Loucy (cell line): ENCODE measurements around the gene COQ3.
A peak's percentile ranks its signal among the peaks of the same experiment; 100 is the strongest.

Source experiments
- H2AFZ ChIP-seq: fragments of 200-600 bp; sonication (generic); 2 replicates; pipeline ENCODE4 v1.6.0; 2016; ENCODE audit warnings: antibody characterized with exemption, mild to moderate bottlenecking, low read length, moderate library complexity
- H3F3A ChIP-seq: fragments of 200-600 bp; 2 replicates; pipeline ENCODE4 v1.6.0; 2016; ENCODE audit warnings: antibody characterized with exemption, low read depth, mild to moderate bottlenecking
- H3K27me3 ChIP-seq: fragments of 200-600 bp; sonication (generic); 2 replicates; pipeline ENCODE4 v1.6.1; 2014; ENCODE audit warnings: low read length, mild to moderate bottlenecking; ENCODE audit not compliant: insufficient read depth, poor library complexity, severe bottlenecking
- H3K36me3 ChIP-seq: fragments of 200-600 bp; sonication (generic); 2 replicates; pipeline ENCODE4 v1.6.1; 2016; ENCODE audit warnings: low read length; ENCODE audit not compliant: insufficient read depth
- H3K4me1 ChIP-seq: fragments of 200-600 bp; sonication (generic); 2 replicates; pipeline ENCODE4 v1.5.1; 2014; ENCODE audit warnings: low read length, mild to moderate bottlenecking; ENCODE audit not compliant: insufficient read depth, poor library complexity, severe bottlenecking
- H3K4me2 ChIP-seq: fragments of 200-600 bp; sonication (generic); 2 replicates; pipeline ENCODE4 v1.6.0; 2014; ENCODE audit warnings: antibody characterized with exemption, low read length, low read depth, mild to moderate bottlenecking; ENCODE audit not compliant: poor library complexity, severe bottlenecking
- H3K4me3 ChIP-seq: fragments of 200-600 bp; sonication (generic); 2 replicates; pipeline ENCODE4 v1.5.1; 2014; ENCODE audit warnings: low read length, mild to moderate bottlenecking, mixed read lengths; ENCODE audit not compliant: poor library complexity, severe bottlenecking
- H3K79me2 ChIP-seq: fragments of 200-600 bp; sonication (generic); 2 replicates; pipeline ENCODE4 v1.6.1; 2014; ENCODE audit warnings: low read length; ENCODE audit not compliant: insufficient read depth
- H3K9ac ChIP-seq: fragments of 200-600 bp; sonication (generic); 2 replicates; pipeline ENCODE4 v1.6.0; 2014; ENCODE audit warnings: mild to moderate bottlenecking, low read depth, low read length, moderate library complexity; ENCODE audit not compliant: poor library complexity, severe bottlenecking
- H3K9me2 ChIP-seq: fragments of 200-600 bp; sonication (generic); replicated peaks from 2 replicates; pipeline ENCODE4 v1.6.1; 2016; ENCODE audit warnings: low read depth, low read length, mixed read lengths
- H3K9me3 ChIP-seq: fragments of 200-600 bp; sonication (generic); 2 replicates; pipeline ENCODE4 v1.6.1; 2014; ENCODE audit warnings: mild to moderate bottlenecking, antibody characterized with exemption, low read length, low read depth; ENCODE audit not compliant: insufficient read depth
- H4K20me1 ChIP-seq: fragments of 200-600 bp; sonication (generic); 2 replicates; pipeline ENCODE4 v1.6.0; 2014; ENCODE audit warnings: antibody characterized with exemption, low read length, mild to moderate bottlenecking; ENCODE audit not compliant: insufficient read depth, poor library complexity, severe bottlenecking
- CTCF ChIP-seq: fragments of 200-600 bp; sonication (generic); conservative IDR thresholded peaks from 2 replicates; pipeline ENCODE4 v1.5.1; 2014; ENCODE audit warnings: mild to moderate bottlenecking, antibody characterized with exemption, low read length
- EZH2phosphoT487 ChIP-seq: fragments of 200-600 bp; IDR thresholded peaks from 2 replicates; pipeline ENCODE4 v1.6.1; 2018; ENCODE audit warnings: antibody characterized with exemption, mild to moderate bottlenecking, moderate library complexity, borderline replicate concordance

The COQ3 gene

DNA sequence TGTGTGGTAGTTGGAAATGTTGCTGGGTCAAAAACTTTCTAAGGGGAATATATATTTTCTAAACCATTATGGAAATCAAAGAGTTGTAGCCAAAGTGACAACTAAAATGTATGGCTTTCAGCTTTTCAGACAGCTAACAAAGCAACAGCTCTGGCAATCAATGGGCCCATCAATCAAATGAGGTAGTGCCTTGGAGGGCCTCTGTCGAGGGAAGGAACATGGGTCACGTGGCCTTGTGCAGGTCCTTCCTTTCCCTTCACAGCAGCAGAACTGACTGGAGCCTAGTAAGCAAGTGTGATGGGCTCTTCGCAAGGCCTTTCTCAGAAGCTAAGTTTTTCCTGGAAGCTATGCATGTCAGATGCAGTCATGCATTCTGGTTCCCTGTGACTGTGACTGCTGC lies 62.5 kb downstream of the COQ3 start:
- Histone ChIP-seq H3K4me1 (no peaks in the 10 kb centered on the region), H3K9me3 (no peaks in the 10 kb centered on the region), H3K79me2 (no peaks in the 10 kb centered on the region), H3K9ac (no peak overlapping the region), H3K36me3 (no peaks in the 10 kb centered on the region), H3K4me2 (no peak overlapping the region), H3F3A (no peaks in the 10 kb centered on the region), H3K9me2 (no peaks in the 10 kb centered on the region), H3K27me3 (no peaks in the 10 kb centered on the region), H2AFZ (no peak overlapping the region; the same call in 1 of the 2 replicates), H4K20me1 (no peaks in the 10 kb centered on the region), H3K4me3 (no peak overlapping the region)
- TF ChIP-seq CTCF: no peak
- no peak for TF ChIP-seq EZH2phosphoT487

- no peaks in the 10 kb centered on the region for H3K9me3 ChIP-seq
- no peaks in the 10 kb centered on the region for H4K20me1 ChIP-seq
- H2AFZ ChIP-seq: peak overlapping the region; percentile 7; the same call in 1 of the 2 replicates
- no peaks in the 10 kb centered on the region for H3K79me2 ChIP-seq
- H3K4me2 ChIP-seq: peak overlapping the region; percentile 20
- H3K36me3 ChIP-seq: no peaks in the 10 kb centered on the region
- no peak overlapping the region for H3K9ac ChIP-seq
- H3K4me3 ChIP-seq: no peak overlapping the region
- H3K9me2 ChIP-seq: no peaks in the 10 kb centered on the region
- no peaks in the 10 kb centered on the region for H3K4me1 ChIP-seq
- TF ChIP-seq CTCF: peak; percentile 80
- TF ChIP-seq EZH2phosphoT487: no peak
- no peaks in the 10 kb centered on the region for H3F3A ChIP-seq
- H3K27me3 ChIP-seq: no peaks in the 10 kb centered on the region
Observed at GRCh38 chr6:99330159-99330558, 63.8 kb downstream of the COQ3 start.

GRCh38 chr6:99324996-99325395 lies 69.0 kb downstream of the COQ3 start:
- H3K4me1 ChIP-seq: no peaks in the 10 kb centered on the region
- no peak overlapping the region for H3K9ac ChIP-seq
- H3F3A ChIP-seq: no peaks in the 10 kb centered on the region
- H2AFZ ChIP-seq: no peak overlapping the region
- no peaks in the 10 kb centered on the region for H3K9me3 ChIP-seq
- H3K4me2 ChIP-seq: no peak overlapping the region
- no peaks in the 10 kb centered on the region for H3K79me2 ChIP-seq
- TF ChIP-seq EZH2phosphoT487: no peak
- TF ChIP-seq CTCF: no peak
- no peaks in the 10 kb centered on the region for H4K20me1 ChIP-seq
- H3K27me3 ChIP-seq: no peaks in the 10 kb centered on the region
- no peak overlapping the region for H3K4me3 ChIP-seq
- no peaks in the 10 kb centered on the region for H3K36me3 ChIP-seq
- no peaks in the 10 kb centered on the region for H3K9me2 ChIP-seq
